Peyer's patch (tissue), 4 donors: Measurements from ENCODE around the gene ZWILCH. TPM values are rescaled to one million over a fixed set of nuclear protein-coding genes. Genes with fewer than 3 reads are reported as not detected.
A peak's percentile ranks its signal among the peaks of the same experiment; 100 is the strongest.

ENCODE experiments used
- DNase-seq, 3 donors: peaks; one replicate each; pipeline ENCODE4 v3.0.0-alpha.2; 2017 to 2019
- H3K27ac ChIP-seq, 4 donors: fragments of 200-600 bp; sonication (generic); one replicate each; pipeline ENCODE4 v1.5.1; 2016 to 2019
- H3K27me3 ChIP-seq, 2 donors: fragments of 200-600 bp; sonication (generic); one replicate each; pipeline ENCODE4 v1.5.1; 2019
- H3K36me3 ChIP-seq, 3 donors: fragments of 200-600 bp; sonication (generic); one replicate each; pipeline ENCODE4 v1.5.1; 2016 to 2019
- H3K4me1 ChIP-seq, 4 donors: fragments of 200-600 bp; sonication (generic); one replicate each; pipeline ENCODE4 v1.5.1; 2016 to 2019
- H3K4me3 ChIP-seq, 4 donors: fragments of 200-600 bp; sonication (generic); 1 replicate in 3 of 4; 2 replicates in 1 of 4; pipeline ENCODE4 v1.5.1; 2016 to 2019; ENCODE audit warnings: mild to moderate bottlenecking in 1 of 4
- H3K9me3 ChIP-seq, 4 donors: fragments of 200-600 bp; sonication (generic); one replicate each; pipeline ENCODE4 v1.5.1; 2016 to 2019; ENCODE audit warnings: mild to moderate bottlenecking in 1 of 4
- POLR2A ChIP-seq, 2 donors: fragments of 450-650 bp; IDR thresholded peaks; one replicate each; pipeline ENCODE4 v1.5.1; 2017; ENCODE audit warnings: antibody characterized with exemption in 2 of 2, mild to moderate bottlenecking in 2 of 2, moderate library complexity in 2 of 2
- total RNA-seq, 4 donors: library from RNA; depleted of rRNA; stranded (reverse); fragments of >200 nt; gene quantifications; one replicate each; pipeline ENCODE4 v1.1.0, GENCODE V29; 2016
- TF ChIP-seq, protein P1 (sequence below), 6 experiments: fragments of 450-650 bp in 4 of 6; fragments of 200-600 bp in 2 of 6; sonication (generic) in 1 of 6; IDR thresholded peaks; one replicate each; pipeline ENCODE4 v1.5.1; 2017 to 2019; ENCODE audit warnings: antibody characterized with exemption in 6 of 6, mild to moderate bottlenecking in 3 of 6, moderate library complexity in 1 of 6

The ZWILCH gene
- total RNA-seq, 4 donors from 2014 or later, result 3.6 to 11.2 (median 6.7) TPM

DNA sequence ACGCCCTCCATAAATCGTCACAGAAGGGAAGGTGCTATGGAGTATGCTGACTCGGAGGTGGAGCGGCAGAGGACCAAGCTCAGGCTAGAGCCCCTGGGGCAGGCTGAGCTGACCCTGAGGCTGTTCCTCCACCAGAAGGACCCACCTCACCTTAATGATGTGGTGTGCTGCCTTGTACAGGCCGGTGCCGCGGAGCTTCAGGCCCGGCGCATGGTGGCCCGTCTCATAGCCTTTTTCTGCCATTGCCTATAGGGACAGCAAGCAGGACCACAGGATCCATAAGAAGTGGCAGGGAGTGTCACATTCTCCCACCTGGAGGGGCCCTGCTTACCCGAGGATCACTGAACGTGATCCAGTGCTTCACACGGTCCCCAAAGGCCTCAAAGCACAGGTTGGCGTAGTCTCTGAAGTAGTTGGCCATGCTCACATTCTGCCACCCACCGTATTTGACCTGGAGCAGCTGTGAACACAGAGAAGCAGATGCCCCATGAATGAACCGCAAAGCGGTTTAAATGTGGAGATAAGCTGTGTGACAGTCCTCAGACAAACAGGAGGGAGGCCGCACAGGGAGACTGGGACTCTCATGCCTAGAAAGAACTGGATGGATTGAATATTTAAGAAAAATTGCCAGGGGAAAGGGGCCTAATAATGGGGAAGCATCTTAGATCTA is 55.9 kb downstream of the ZWILCH start:
- H3K27me3 ChIP-seq, result no peaks in the 10 kb centered on the region
- H3K4me1 ChIP-seq, result no peaks in the 10 kb centered on the region
- no peak for DNase-seq
- no peaks in the 10 kb centered on the region for H3K9me3 ChIP-seq
- H3K27ac ChIP-seq, result no peak overlapping the region
- H3K36me3 ChIP-seq, result no peaks in the 10 kb centered on the region
- TF ChIP-seq, protein P1, sequence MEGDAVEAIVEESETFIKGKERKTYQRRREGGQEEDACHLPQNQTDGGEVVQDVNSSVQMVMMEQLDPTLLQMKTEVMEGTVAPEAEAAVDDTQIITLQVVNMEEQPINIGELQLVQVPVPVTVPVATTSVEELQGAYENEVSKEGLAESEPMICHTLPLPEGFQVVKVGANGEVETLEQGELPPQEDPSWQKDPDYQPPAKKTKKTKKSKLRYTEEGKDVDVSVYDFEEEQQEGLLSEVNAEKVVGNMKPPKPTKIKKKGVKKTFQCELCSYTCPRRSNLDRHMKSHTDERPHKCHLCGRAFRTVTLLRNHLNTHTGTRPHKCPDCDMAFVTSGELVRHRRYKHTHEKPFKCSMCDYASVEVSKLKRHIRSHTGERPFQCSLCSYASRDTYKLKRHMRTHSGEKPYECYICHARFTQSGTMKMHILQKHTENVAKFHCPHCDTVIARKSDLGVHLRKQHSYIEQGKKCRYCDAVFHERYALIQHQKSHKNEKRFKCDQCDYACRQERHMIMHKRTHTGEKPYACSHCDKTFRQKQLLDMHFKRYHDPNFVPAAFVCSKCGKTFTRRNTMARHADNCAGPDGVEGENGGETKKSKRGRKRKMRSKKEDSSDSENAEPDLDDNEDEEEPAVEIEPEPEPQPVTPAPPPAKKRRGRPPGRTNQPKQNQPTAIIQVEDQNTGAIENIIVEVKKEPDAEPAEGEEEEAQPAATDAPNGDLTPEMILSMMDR (IDR thresholded peaks at IDR 0.05), result no peak
- no peak for TF ChIP-seq POLR2A (IDR thresholded peaks at IDR 0.05)
- no peak overlapping the region for H3K4me3 ChIP-seq

DNA sequence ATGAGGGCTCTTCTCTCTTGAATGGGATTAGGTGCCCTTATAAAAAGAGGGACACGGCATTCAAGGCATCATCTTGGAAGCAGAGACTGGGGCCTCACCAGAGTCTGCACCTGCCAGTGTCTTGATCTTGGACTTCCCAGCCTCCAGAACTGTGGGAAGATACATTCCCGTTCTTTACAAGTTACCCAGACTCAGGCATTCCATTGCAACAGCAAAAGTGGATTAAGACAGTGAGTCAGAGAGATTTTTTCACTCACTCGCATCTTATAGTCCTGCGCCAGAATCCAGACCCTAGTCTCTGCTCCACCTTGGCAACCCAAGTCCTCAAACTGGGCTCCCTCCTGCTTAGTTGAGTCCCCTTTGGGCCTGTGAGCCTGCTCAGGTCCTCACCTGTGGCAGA is 58.0 kb downstream of the ZWILCH start:
- H3K4me1 ChIP-seq, result no peaks in the 10 kb centered on the region
- H3K4me3 ChIP-seq, result no peak overlapping the region
- TF ChIP-seq POLR2A (IDR thresholded peaks at IDR 0.05), result no peak
- TF ChIP-seq, protein P1 (IDR thresholded peaks at IDR 0.05), result no peak
- H3K27ac ChIP-seq, result no peak overlapping the region
- no peaks in the 10 kb centered on the region for H3K27me3 ChIP-seq
- H3K36me3 ChIP-seq, result no peaks in the 10 kb centered on the region
- no peaks in the 10 kb centered on the region for H3K9me3 ChIP-seq
- peak in 1 of 3 donors; percentile 4 for DNase-seq

DNA sequence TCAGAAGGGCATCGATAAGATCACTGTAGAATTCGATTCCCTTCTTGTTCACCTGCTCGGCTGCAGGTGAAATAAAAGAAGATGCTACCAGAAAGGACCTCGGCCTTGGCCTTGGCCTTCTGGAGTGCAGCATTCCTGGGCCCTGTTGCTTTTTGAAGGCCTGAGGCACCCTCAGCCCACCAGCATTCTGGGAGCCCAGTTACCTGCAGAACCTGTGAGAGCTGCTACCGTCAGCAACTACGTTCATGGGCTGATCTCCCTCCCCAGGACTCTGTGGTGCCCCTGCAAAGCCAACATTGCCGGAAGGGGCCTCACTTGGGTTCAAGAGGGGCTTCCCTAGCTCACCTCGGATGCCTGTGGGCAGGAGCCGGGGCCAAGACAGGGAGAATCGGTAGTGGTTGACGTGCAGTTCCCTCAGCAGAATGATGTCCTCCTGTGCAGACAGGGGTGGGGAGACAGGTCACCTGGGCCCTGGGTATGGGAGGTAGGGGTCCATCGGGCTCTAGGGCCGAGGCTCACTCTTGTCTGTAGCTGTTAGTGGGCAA is 58.5 kb downstream of the ZWILCH start:
- H3K4me3 ChIP-seq, result no peak overlapping the region
- no peaks in the 10 kb centered on the region for H3K36me3 ChIP-seq
- no peak overlapping the region for H3K27ac ChIP-seq
- peak in 1 of 3 donors; percentile 15 for DNase-seq
- no peaks in the 10 kb centered on the region for H3K9me3 ChIP-seq
- TF ChIP-seq, protein P1 (IDR thresholded peaks at IDR 0.05), result no peak
- no peak for TF ChIP-seq POLR2A (IDR thresholded peaks at IDR 0.05)
- H3K4me1 ChIP-seq, result no peaks in the 10 kb centered on the region
- no peaks in the 10 kb centered on the region for H3K27me3 ChIP-seq

DNA sequence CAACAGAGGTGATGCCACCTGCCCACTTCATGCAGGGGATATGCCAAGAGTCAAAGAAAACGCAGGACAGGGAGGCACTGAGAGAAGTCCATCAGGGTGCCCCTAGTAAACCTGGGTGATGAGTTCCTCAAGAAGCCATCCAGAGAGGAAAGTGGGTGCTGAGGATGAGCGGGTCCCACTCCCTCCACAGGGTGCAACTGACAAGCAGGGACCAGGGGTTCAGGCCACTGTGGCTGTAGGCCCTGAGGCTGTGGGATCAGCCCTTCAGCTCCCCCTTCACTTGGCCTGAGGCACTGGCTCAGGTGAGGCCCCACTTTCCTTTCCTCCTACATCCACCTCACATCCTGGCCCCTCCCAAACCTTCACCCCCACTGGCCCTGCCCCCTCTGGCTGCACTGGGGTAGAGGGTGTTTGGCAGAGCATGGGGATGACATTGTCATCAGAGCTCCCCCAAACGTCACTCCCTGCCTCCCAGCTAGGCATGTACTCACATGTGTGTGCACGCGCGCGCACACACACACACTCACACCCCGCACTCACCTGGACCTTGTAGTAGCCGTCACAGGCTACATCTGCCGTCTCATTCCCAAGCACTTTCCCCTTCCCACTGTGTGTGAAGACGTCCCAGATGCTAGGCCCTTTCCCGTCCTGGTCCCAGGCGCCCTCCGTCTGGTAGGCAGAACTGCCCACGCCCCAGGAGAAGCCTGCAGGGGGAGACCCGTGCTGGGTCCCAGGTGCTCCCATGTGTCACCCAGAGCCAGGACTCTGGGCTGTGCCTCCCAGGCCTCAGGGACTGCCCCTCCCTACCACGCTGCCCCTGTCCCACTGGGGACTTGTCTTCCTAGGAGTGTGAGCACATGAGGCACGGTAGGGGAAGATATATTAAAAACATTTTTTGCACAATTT is 59.3 kb downstream of the ZWILCH start:
- H3K9me3 ChIP-seq, result no peaks in the 10 kb centered on the region
- no peaks in the 10 kb centered on the region for H3K4me1 ChIP-seq
- peak in 1 of 3 donors; percentile 25 for DNase-seq
- H3K27me3 ChIP-seq, result no peaks in the 10 kb centered on the region
- H3K36me3 ChIP-seq, result no peaks in the 10 kb centered on the region
- TF ChIP-seq, protein P1 (IDR thresholded peaks at IDR 0.05), result no peak
- no peak for TF ChIP-seq POLR2A (IDR thresholded peaks at IDR 0.05)
- no peak overlapping the region for H3K4me3 ChIP-seq
- no peak overlapping the region for H3K27ac ChIP-seq

DNA sequence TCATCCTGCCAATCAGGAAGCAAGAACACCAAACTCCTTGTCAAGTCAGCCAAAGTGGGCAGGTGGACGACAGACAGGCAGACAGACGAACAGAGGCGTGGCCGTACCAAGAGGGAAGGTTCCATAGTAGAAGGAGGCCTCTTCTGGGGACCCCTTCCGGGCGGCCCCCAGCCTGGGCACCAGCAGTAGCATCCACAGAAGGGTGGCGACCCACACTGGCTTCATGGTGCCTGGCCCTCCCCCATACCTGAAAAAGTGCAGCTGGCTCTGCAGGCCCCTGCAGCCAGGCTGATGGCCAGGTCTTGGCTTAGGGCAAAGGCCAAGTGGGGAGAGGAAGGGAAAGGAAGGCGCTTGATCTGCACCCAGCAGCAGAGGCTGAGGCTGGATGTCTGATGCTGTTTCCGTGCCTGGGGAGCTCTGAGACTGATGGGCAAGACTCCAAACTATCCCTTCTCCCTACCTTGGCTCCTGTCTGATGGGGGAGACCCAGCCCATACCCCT is 60.1 kb downstream of the ZWILCH start:
- TF ChIP-seq, protein P1 (IDR thresholded peaks at IDR 0.05), result no peak
- no peak for TF ChIP-seq POLR2A (IDR thresholded peaks at IDR 0.05)
- no peaks in the 10 kb centered on the region for H3K36me3 ChIP-seq
- no peaks in the 10 kb centered on the region for H3K27me3 ChIP-seq
- DNase-seq, result peak in 1 of 3 donors; percentile 34
- H3K27ac ChIP-seq, result no peak overlapping the region
- no peaks in the 10 kb centered on the region for H3K9me3 ChIP-seq
- no peak overlapping the region for H3K4me3 ChIP-seq
- H3K4me1 ChIP-seq, result no peaks in the 10 kb centered on the region
